ENCODE measurements around the gene ESCO1.
A peak's percentile ranks its signal among the peaks of the same experiment; 100 is the strongest.
"Not testable (repeated sequence)": the region's sequence is repeated elsewhere in the genome, so short reads cannot be mapped to it uniquely, and the experiment has no call there.

ESCO1 gene, protein sequence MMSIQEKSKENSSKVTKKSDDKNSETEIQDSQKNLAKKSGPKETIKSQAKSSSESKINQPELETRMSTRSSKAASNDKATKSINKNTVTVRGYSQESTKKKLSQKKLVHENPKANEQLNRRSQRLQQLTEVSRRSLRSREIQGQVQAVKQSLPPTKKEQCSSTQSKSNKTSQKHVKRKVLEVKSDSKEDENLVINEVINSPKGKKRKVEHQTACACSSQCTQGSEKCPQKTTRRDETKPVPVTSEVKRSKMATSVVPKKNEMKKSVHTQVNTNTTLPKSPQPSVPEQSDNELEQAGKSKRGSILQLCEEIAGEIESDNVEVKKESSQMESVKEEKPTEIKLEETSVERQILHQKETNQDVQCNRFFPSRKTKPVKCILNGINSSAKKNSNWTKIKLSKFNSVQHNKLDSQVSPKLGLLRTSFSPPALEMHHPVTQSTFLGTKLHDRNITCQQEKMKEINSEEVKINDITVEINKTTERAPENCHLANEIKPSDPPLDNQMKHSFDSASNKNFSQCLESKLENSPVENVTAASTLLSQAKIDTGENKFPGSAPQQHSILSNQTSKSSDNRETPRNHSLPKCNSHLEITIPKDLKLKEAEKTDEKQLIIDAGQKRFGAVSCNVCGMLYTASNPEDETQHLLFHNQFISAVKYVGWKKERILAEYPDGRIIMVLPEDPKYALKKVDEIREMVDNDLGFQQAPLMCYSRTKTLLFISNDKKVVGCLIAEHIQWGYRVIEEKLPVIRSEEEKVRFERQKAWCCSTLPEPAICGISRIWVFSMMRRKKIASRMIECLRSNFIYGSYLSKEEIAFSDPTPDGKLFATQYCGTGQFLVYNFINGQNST

DNA sequence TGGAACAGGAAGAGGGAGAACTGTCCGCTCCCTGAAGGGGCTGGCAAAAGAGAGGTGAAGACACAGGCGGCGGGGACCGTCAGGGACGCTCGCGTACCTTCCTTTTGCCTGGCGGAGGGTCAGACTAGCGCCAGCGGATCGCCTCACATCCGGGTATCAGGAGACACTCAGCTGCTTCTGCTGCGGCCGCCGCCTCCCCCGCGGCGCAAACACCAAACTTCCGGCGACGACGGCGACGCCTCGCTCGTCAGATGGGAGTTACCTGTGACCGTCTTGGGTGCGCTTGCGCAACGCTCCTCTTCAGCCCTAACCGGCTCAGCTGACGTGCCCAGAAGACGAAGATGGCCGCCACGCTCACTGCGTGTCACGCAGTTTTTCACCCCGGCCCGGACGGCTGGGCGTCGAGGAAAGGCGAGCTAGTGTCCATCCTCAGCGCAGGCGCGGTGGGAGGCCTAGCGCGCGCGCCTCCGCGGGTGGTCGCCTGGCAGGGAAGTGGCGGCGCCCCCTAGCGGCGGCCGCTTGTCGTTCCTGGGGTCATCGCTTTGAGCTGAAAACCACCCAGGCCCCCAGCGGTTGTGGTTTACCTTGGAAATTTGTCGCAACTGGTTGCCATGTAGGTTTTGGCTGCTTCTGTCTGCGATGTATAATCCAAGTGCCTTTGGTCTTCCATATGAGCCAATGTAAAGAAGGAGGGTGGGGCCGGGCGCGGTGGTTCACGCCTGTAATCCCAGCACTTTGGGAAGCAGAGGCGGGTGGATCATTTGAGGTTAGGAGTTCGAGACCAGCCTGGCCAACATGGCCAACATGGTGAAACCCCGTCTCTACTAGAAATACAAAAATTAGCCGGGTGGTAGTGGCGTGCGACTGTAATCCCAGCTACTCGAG, at the start of gene ESCO1:
ESCO1 (minus strand) TSS at position 179 of the 885 bp plus-strand sequence. CDS start 25,861 bp downstream, outside the sequence.
- peak; percentile 99 for DNase-seq

DNA sequence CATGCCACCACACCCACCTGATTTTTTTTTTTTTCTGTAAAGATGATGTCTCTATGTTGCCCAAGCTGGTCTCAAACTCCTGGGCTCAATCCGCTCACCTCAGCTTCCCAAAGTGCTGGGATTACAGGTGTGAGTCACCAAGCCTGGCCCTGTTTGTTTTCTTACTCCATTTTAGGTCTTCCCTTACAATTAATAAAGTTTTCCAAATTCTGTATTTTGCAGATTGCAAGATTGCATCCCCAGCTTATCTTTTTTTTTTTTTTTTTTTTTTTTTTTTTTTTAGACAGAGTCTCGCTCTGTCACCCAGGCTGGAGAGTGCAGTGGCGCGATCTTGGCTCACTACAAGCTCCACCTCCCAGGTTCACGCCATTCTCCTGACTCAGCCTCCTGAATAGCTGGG, 39.9 kb upstream of the ESCO1 start:
- not testable (repeated sequence) for DNase-seq

DNA sequence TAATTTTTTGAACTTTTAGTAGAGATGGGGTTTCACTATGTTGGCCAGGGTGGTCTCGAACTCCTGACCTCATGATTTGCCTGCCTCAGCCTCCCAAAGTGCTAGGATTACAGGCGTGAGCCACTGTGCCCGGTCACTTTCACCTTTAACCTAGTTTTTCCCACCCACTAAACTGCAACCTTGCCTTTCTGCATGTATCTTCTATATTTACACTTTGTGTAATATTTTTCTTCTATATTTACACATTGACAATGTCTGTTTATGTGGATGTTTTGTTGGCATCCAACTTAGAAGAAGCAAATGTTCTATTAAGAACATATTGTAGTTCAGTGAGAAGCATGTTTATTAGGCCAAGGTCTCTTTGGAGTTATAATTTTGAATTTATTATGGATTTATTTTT, 38.3 kb upstream of the ESCO1 start:
- DNase-seq, result no peak

DNA sequence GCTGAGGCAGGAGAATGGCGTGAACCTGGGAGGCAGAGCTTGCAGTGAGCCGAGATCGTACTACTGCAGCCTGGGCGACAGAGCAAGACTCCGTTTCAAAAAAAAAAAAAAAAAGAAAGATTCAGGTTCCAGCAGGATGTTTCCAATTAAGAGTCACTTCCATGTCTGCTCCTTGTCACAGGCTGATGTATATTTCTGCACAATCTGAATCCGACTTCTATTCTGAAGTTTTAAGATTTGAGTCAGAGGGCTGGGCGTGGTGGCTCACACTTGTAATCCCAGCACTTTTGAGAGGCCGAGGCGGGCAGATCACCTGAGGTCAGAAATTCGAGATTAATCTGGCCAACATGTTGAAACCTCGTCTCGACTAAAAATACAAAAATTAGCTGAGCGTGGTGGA, 36.3 kb upstream of the ESCO1 start:
- DNase-seq, result no peak

DNA sequence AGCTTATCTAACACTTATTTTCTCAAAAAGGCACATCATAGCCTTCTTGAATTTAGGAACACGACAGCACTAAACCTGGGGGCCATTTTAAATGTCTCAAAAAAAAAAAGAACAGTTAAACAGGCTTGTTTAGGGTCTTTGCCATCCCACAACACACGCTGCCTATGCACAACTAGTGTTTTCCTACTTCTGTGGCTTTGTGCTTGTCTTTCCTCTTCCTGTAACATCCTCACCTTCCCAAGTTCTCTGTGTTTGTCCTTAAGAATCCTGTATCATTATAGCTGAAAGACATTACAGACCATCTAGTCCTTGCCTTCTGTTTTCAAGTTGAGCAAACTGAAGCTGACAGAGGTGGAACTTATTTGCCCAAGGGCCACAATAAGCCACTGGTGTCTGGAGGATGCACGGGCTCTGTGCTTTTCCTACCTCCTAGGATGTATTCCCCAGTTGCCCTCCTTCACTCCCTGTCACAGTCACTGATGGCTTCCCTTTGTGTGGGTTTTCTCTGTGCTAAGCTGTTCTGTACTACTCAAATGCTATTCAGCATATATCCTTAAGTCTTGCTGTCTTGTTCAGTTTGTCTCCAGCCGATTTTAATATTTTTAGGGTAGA, 34.2 kb upstream of the ESCO1 start:
- DNase-seq, result no peak

DNA sequence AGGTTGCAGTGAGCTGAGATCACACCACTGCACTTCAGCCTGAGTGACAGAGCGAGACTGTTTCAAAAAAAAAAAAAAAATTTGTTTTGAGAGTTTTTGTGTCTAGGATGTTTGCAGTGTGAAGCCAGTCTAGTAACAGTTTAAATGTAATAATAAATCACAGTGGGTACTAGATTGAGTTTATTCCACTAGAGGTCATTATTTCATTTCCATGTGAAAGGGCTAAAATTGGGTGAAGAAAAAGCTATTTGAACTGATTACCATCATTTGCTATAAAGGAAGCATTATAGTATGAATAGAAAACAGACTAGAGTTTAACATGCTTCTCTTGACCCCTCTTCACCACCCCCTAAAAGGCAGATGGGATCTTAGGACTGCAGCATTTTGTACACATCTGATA, 31.9 kb upstream of the ESCO1 start:
- DNase-seq, result no peak

DNA sequence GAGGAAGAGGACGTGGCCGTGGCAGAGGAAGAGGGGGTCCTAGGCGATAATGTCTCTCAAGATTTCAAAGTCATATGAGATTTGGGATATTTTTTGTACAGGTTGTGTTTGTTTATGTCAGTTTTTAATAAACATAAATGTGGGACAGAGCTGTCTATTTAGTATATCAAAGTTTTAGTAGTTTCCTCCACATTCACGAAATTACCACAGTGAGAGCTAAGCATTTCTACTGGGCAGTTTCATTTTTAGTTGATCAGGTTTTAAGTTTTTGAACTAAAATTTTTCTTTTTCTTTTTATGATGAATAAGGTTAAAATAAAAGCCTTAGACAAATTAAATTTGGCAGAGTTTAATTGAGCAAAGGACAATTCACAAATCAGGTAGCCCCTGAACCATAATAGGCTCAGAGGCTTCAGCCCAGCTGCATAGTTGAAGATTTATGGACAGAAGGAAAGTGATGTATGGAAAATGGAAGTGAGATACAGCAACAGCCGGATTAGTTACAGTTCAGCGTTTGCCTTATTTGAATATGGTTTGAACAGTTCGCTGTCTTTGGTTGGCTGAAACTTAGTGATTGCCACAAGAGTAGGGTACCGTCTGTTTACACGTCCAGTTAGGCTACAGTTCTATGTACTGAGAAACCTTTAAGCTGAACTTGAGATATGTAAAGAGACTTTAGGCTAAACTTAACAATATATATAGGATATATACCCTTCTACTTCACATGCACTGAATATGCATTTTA, 28.8 kb upstream of the ESCO1 start:
- DNase-seq, result no peak

GRCh38 chr18:21621640-21622039, 21.1 kb upstream of the ESCO1 start:
- DNase-seq, result not testable (repeated sequence)

DNA sequence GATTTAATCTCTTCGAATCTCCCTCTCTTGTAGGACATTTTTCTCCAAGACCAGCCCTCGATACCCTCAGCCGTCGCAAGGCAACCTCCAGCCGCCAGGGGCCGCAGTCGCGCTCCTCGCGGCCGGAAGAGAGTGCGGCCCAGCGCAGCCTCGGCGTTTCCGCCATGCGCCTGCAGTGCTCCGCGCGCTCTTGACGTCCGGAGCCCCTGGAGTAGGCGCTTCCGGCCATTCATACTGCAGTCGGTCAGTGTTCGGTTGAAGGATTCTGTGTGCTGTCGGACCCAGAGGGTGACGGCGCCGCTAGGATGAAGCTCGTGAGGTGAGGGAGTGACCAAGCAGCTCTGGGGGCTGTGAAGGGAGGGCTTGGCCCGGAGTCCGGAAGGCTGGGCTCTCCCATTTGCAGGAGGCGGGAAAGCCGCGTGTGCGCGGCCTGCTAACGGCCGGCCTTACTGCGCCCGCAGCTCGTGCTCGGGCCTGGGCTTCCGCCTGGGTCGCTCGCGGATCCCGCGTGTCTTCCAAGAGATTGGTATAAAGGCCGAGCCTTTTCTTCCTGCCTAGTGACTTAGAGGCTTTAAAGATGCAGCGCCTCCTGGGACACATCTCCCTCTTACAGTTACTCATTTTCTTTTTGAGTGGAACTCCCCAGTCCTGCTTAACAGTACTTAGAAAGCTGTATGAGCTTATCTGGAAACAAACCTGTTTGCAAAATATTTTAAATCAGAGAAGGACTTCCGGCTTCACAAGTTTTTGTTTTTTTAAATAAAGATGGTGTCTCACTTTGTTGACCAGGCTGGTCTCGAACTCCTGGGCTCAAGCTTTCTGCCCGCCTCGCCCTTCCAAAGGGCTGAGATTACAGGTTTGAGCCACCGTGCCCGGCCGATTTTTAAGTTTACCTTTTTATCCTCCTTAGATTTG, 11.9 kb upstream of the ESCO1 start, which contains the start of gene SNRPD1:
SNRPD1 (plus strand) TSS at position 190 of the 915 bp plus-strand sequence; CDS start at position 306, 116 bp downstream.
- peak; percentile 95 for DNase-seq

DNA sequence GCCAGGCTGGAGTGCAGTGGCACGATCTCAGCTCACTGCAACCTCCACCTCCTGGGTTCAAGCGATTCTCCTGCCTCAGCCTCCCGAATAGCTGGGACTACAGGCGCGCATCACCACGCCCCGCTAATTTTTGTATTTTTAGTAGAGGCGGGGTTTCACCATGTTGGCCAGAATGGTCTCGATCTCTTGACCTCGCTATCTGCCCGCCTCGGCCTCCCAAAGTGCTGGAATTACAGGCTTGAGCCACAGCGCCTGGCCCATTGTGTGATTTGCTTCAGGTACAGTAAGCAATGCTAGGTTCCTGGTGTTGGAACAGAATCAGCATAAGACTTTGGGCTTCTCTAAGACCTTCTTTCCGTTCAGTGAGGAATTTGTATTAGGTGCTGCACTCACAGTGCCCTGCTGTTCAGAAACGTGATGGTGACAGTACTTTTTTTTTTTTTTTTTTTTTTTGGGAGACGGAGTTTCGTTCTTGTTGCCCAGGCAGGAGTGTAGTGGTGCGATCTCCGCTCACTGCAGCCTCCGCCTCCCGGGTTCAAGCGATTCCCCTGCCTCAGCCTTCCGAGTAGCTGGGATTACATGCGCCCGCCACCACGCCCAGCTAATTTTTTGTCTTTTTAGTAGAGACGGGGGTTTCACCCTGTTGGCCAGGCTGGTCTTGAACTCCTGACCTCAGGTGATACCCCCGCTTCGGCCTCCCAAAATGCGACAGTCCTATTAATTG, 11.1 kb upstream of the ESCO1 start:
- not testable (repeated sequence) for DNase-seq

DNA sequence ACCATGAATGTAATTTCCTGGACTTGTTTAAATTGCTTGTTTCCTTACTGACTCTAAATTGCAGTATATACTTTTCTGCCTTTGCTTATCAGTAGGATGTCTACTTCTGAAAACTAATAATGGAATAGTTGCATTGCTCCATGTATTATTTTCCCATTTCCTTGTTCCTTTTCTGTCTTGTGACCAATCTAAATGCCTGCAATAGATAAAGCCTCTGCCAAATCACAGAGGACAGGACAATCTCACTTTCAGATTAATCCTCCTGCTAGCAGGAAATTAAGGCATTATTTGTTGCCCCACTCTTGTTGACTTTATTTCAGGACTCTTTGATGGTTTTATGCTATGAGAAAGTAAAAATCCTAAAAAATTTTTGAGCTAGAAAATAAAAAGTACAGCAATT, 4.7 kb upstream of the ESCO1 start:
- DNase-seq, result no peak

DNA sequence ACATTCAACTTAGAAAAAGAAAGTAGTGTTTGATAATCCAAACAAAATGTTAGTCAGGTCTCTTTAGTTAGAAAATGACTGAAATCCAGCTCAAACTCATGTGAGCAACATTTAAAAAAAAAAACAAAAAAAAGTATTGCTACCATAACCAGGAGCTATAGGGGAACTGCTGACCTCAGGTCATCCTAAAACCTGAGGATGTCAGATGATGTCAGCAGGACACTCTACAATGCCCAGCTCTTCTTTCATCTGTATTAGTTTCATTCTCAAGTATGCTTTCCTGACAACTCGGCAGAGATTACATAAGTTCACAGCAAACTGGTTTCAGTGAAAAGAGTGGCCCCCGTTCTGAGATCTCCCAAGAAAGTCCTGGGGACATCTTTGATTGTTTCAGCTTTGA, 4.2 kb upstream of the ESCO1 start:
- no peak for DNase-seq

- no peak for DNase-seq
Measured at GRCh38 chr18:21602299-21602587, 1.7 kb upstream of the ESCO1 start.

DNA sequence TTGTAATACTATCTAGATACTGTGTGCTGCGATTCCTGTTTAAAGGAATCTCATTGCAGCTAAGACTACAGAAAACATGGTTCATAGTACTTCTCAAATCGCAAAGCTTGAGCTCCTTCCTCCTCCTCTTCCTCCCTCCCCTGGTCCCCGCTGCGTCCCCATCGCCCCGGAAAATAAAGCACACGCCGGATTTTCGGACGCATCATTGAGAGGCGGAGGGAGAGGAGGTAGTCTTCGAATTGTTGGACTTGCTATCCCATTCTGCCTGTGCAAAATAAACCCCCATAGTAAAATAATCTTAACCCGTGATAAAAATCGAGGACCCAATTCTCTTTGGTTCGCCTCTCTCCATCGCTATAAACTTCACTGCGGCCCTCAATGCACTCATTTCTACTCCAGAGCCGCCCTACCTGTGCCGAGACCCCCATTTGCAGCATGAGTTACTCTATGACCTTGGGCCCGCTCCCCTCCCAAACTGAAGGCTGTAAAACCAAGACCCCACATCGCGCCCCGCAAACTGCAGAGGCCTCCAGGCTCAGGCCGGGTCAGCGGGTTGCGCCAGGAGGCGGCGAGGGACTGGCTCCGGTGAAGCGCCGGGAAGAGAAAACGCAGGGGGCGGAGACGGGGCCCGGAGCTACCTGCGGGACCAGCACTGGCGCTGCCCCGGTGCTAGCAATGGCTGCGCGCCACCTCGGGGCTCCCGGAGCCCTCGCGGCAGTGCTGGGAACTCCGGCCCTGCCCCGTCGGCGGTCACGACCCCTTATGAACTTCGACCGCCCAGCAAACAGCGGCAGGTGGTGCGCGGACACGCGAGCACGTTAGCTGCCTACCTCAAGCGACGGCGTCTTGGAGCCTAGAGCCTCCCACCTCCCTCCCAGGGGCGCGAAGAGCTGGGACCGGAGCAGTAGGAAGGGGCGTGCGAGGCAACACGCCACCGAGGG, 649 bp downstream of the ESCO1 start:
- DNase-seq, result peak; percentile 85

- DNase-seq, result peak; percentile 68
Measured at GRCh38 chr18:21598726-21599584, 1.5 kb downstream of the ESCO1 start.

- DNase-seq, result no peak
Measured at GRCh38 chr18:21597620-21598019, 2.9 kb downstream of the ESCO1 start.

- DNase-seq, result no peak
Measured at GRCh38 chr18:21593540-21594257, 6.8 kb downstream of the ESCO1 start.
